Mucosa of gallbladder (tissue), 1 donor: Measurements from ENCODE around the gene RAB33B. TPM values are rescaled to one million over a fixed set of nuclear protein-coding genes. Genes with fewer than 3 reads are reported as not detected.
"Not testable (repeated sequence)": the region's sequence is repeated elsewhere in the genome, so short reads cannot be mapped to it uniquely, and the experiment has no call there.

Source experiments
- DNase-seq: peaks from one replicate; pipeline ENCODE4 v3.0.0-alpha.2; 2020; ENCODE audit warnings: low spot score
- total RNA-seq: library from RNA; stranded (reverse); gene quantifications from one replicate; pipeline ENCODE4 v1.2.1, GENCODE V29; 2021
- donor health status: DM: no; HTN: no; CAD: no.

RAB33B gene
- 9.8 TPM for total RNA-seq

- no peak for DNase-seq
Observed at GRCh38 chr4:139454111-139455045, at the start of gene RAB33B. TSS of gene RAB33B (plus strand) at chr4:139454121. CDS start at chr4:139454196, 75 bp downstream.

- DNase-seq: no peak
Observed at GRCh38 chr4:139410312-139410711, 43.6 kb upstream of the RAB33B start.

GRCh38 chr4:139414671-139415210 is 39.2 kb upstream of the RAB33B start:
- not testable (repeated sequence) for DNase-seq

GRCh38 chr4:139416073-139416673 is 37.7 kb upstream of the RAB33B start:
- peak; percentile 14 for DNase-seq

- DNase-seq: peak; percentile 42
Observed at GRCh38 chr4:139419388-139419914, 34.5 kb upstream of the RAB33B start.

GRCh38 chr4:139420652-139421051 is 33.3 kb upstream of the RAB33B start:
- DNase-seq: no peak

- no peak for DNase-seq
Observed at GRCh38 chr4:139436122-139436521, 17.8 kb upstream of the RAB33B start.

- DNase-seq: no peak
Observed at GRCh38 chr4:139438141-139438540, 15.8 kb upstream of the RAB33B start.

- no peak for DNase-seq
Observed at GRCh38 chr4:139441029-139441428, 12.9 kb upstream of the RAB33B start.

- no peak for DNase-seq
Observed at GRCh38 chr4:139443661-139444060, 10.3 kb upstream of the RAB33B start.

GRCh38 chr4:139444881-139445280 is 9.0 kb upstream of the RAB33B start:
- not testable (repeated sequence) for DNase-seq

GRCh38 chr4:139447078-139447477 is 6.8 kb upstream of the RAB33B start:
- not testable (repeated sequence) for DNase-seq

- no peak for DNase-seq
Observed at GRCh38 chr4:139450586-139450985, 3.3 kb upstream of the RAB33B start.

- DNase-seq: no peak
Observed at GRCh38 chr4:139451997-139452396, 1.9 kb upstream of the RAB33B start.

- peak; percentile 68 for DNase-seq
Observed at GRCh38 chr4:139453041-139453370, 915 bp upstream of the RAB33B start.

GRCh38 chr4:139453371-139454110 is 380 bp upstream of the RAB33B start:
- peak; percentile 98 for DNase-seq

GRCh38 chr4:139455126-139455538 is 1.2 kb downstream of the RAB33B start:
- DNase-seq: no peak

- no peak for DNase-seq
Observed at GRCh38 chr4:139457318-139457717, 3.4 kb downstream of the RAB33B start.

- no peak for DNase-seq
Observed at GRCh38 chr4:139458543-139458942, 4.6 kb downstream of the RAB33B start.

GRCh38 chr4:139458999-139459398 is 5.1 kb downstream of the RAB33B start:
- no peak for DNase-seq

- DNase-seq: no peak
Observed at GRCh38 chr4:139460565-139460964, 6.6 kb downstream of the RAB33B start.
